Measurements from ENCODE around the gene PPP1R1A.
A peak's percentile ranks its signal among the peaks of the same experiment; 100 is the strongest.

The PPP1R1A gene

GRCh38 chr12:54569995-54570528 lies 18.4 kb downstream of the PPP1R1A start:
- DNase-seq = no peak

- no peak for DNase-seq
These were observed 19.4 kb downstream of the PPP1R1A start for GRCh38 chr12:54569072-54569471.

- DNase-seq = no peak
These were observed 21.7 kb downstream of the PPP1R1A start for GRCh38 chr12:54566792-54567191.

GRCh38 chr12:54565986-54566544 lies 22.4 kb downstream of the PPP1R1A start:
- DNase-seq = no peak

- DNase-seq = no peak
These were observed 23.0 kb downstream of the PPP1R1A start for GRCh38 chr12:54565310-54565985.

- DNase-seq = no peak
These were observed 23.7 kb downstream of the PPP1R1A start for GRCh38 chr12:54564768-54565167.

- DNase-seq = no peak
These were observed 24.7 kb downstream of the PPP1R1A start for GRCh38 chr12:54563787-54564186.

- DNase-seq = no peak
These were observed 25.6 kb downstream of the PPP1R1A start for GRCh38 chr12:54562750-54563356.

GRCh38 chr12:54561164-54561563 lies 27.3 kb downstream of the PPP1R1A start:
- DNase-seq = peak; percentile 29 to 40

GRCh38 chr12:54560374-54560858 lies 28.0 kb downstream of the PPP1R1A start:
- DNase-seq = peak; percentile 95

- no peak for DNase-seq
These were observed 29.7 kb downstream of the PPP1R1A start for GRCh38 chr12:54558759-54559158.

GRCh38 chr12:54558311-54558710 lies 30.1 kb downstream of the PPP1R1A start:
- DNase-seq = no peak

GRCh38 chr12:54555670-54556257 lies 32.7 kb downstream of the PPP1R1A start:
- DNase-seq = no peak

- DNase-seq = no peak
These were observed 38.5 kb downstream of the PPP1R1A start for GRCh38 chr12:54549774-54550451.

GRCh38 chr12:54546511-54546910 lies 41.9 kb downstream of the PPP1R1A start:
- no peak for DNase-seq

GRCh38 chr12:54544743-54545142 lies 43.7 kb downstream of the PPP1R1A start:
- DNase-seq = no peak

- no peak for DNase-seq
These were observed 44.9 kb downstream of the PPP1R1A start for GRCh38 chr12:54543526-54543925.

- DNase-seq = no peak
These were observed 46.6 kb downstream of the PPP1R1A start for GRCh38 chr12:54541751-54542290.

GRCh38 chr12:54538136-54538700 lies 50.2 kb downstream of the PPP1R1A start:
- DNase-seq = no peak

GRCh38 chr12:54535474-54535873 lies 53.0 kb downstream of the PPP1R1A start:
- no peak for DNase-seq

- no peak for DNase-seq
These were observed 58.9 kb downstream of the PPP1R1A start for GRCh38 chr12:54529581-54529980.

Measured in inflammatory macrophage treated with lipopolysaccharide for 1 hour (primary cell).